Forelimb muscle (tissue), 1 donor: ENCODE measurements around the gene BARX2. TPM values are rescaled to one million over a fixed set of nuclear protein-coding genes. Genes with fewer than 3 reads are reported as not detected.
"Not testable (repeated sequence)": the region's sequence is repeated elsewhere in the genome, so short reads cannot be mapped to it uniquely, and the experiment has no call there.

Experiments used
- DNase-seq: peaks from one replicate; pipeline ENCODE4 v3.0.0-alpha.2; 2013; ENCODE audit warnings: low read depth
- polyA plus RNA-seq: library from polyadenylated mRNA; unstranded; fragments of 120-200 nt; gene quantifications from one replicate; pipeline ENCODE4 v1.2.1, GENCODE V29; 2013; ENCODE audit not compliant: insufficient read length

Gene BARX2
- 0.68 TPM for polyA plus RNA-seq

DNA sequence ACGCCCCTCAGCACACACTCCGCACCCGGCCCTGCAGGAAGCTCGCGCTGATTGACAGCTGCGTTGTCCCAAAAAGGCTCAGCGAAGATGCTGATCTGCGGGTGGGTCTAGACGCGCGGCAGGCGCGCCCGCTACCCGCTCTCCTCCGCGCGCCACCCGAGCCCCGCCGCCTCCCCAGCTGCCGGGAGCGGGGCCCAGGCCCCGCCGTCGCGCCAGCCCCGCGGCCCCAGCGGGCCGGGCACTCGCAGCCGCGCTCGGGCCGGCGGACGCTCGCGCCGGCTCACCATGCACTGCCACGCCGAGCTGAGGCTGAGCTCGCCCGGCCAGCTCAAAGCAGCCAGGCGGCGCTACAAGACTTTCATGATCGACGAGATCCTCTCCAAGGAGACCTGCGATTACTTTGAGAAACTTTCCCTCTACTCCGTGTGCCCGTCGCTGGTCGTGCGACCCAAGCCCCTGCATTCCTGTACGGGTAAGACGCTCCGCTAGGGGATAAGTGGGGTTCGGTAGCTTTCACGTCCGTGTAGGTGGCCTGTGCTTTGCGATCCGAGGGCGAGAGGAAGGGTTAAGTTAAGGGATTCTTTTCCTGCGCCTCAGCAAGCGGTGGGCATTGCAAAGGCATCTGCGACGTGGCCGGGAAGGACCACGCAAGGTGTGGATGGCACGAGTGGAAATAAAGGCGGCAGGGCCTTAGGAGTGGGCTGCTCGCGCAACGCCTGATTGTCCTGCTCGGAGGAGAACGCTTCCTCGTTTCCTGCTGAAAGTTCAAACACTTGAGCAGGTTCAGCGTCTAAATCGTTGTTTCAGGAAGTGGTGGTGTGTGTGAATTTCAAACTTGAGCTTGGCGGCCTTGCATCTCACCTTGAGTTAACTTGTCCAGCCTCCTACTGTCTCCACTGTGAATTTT lies at the start of gene BARX2:
Gene BARX2, plus strand, starts transcription at position 98 of the 907 bp plus-strand sequence. Its CDS starts 188 bp downstream, at position 286.
- DNase-seq: no peak

GRCh38 chr11:129326921-129327320 lies 48.7 kb upstream of the BARX2 start:
- DNase-seq: no peak

- not testable (repeated sequence) for DNase-seq
Observed at GRCh38 chr11:129327708-129328107, 47.9 kb upstream of the BARX2 start.

DNA sequence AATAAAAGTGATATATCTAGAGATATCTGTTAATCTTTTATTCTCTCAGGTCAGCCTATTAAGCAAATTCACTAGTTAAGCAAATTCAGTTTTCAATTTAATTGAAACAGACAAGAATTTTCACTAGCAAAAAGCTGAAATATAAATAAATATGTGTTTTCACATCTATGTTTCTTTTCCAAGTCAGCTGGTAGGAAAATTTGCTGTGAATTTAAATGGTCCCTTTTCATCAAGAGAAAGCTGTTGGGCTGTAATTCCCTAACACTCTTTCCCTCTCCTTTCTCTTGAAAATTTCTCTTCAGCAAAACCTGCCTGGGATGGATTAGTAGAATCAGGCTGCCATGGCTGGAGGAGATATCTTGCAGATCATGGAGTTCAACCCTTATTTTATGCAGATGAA lies 46.9 kb upstream of the BARX2 start:
- DNase-seq: no peak

DNA sequence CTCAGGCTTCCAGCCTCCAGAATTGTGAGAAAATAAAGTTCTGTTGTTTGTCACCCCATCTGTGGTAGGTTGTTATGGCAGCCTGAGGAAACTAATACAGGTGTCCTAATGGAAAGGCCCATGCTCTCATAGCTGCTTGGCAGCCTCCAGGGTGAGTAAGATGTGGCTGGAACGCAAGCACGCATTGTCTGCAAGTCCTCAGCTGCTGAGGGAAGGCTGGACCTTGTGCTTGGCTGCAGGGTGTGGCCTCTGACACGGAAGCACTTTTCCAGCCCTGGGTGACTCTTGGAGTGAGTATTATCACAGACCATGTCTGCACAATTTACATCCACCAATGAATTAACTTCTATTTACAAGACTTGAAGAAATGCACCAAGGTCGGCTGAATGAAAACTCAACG lies 44.4 kb upstream of the BARX2 start:
- DNase-seq: no peak

DNA sequence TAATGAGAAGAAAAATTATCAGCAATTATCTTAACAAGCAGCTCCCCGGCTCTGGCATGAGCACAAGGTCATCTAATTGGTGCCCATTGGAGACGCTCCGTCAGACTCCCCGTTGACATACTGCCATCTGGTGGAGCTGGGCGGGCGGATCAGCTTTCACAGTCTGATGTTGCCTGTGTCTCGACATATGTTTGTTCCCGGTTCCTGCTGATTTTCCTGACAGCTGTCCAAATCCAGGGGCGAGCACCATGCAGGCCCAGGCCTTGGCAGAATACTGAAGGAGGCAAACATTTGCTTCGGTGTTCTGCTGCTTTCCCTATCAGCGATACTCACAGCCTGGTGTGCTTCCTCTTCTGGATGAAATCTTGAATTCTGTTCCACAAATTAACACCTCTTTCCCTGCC lies 43.8 kb upstream of the BARX2 start:
- peak; percentile 31 for DNase-seq

DNA sequence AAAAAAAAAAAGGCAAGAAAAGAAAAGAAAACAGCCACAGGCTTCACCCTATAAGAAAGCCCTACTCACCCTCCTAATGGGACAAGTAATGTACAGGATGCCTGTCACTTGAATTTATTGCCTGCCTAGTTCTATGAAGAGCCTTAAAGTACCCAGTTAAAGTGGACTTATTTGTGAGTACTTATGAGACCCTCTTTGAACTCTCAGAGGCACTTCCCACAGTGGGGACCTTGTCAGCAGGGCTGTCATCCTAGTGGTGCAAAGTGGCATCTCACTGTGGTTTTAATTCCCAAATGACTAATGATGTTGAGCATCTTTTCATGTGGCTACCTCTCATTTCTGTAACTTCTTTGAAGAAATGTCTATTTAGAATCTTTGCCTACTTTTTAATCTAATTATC lies 41.8 kb upstream of the BARX2 start:
- DNase-seq: no peak

DNA sequence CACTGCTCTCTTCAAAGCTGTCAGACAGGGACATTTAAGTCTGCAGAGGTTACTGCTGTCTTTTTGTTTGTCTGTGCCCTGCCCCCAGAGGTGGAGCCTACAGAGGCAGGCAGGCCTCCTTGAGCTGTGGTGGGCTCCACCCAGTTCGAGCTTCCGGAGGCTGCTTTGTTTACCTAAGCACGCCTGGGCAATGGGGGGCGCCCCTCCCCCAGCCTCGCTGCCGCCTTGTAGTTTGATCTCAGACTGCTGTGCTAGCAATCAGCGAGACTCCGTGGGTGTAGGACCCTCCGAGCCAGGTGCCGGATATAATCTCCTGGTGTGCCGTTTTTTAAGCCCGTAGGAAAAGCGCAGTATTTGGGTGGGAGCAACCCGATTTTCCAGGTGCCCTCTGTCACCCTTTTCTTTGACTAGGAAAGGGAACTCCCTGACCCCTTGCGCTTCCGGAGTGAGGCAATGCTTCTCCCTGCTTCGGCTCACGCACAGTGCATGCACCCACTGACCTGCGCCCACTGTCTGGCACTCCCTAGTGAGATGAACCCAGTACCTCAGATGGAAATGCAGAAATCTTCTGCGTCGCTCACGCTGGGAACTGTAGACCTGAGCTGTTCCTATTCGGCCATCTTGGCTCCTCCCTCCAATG lies 31.2 kb upstream of the BARX2 start:
- DNase-seq: not testable (repeated sequence)

GRCh38 chr11:129346916-129347315 lies 28.7 kb upstream of the BARX2 start:
- no peak for DNase-seq

- no peak for DNase-seq
Observed at GRCh38 chr11:129348813-129349212, 26.8 kb upstream of the BARX2 start.

GRCh38 chr11:129352676-129353075 lies 23.0 kb upstream of the BARX2 start:
- no peak for DNase-seq

GRCh38 chr11:129354691-129355090 lies 21.0 kb upstream of the BARX2 start:
- no peak for DNase-seq

DNA sequence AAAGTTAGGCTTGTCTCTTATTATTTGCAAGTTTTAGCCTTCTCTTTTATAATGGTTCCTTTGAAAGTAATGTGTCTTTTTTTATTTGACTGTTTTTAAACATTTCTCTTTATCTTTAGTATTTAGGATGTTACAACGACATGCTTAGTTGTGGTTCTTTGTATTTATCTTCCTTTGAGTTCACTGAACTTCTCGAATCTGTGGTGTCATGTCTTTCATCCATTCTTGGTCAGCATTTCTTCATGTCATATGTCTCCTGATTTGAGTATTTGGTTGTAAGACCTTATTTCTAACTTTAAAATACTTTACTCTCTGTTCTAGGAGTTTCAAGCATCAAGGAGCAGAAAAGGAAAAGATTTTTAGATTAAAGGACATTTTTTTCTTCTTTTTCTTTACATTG lies 15.9 kb upstream of the BARX2 start:
- no peak for DNase-seq

DNA sequence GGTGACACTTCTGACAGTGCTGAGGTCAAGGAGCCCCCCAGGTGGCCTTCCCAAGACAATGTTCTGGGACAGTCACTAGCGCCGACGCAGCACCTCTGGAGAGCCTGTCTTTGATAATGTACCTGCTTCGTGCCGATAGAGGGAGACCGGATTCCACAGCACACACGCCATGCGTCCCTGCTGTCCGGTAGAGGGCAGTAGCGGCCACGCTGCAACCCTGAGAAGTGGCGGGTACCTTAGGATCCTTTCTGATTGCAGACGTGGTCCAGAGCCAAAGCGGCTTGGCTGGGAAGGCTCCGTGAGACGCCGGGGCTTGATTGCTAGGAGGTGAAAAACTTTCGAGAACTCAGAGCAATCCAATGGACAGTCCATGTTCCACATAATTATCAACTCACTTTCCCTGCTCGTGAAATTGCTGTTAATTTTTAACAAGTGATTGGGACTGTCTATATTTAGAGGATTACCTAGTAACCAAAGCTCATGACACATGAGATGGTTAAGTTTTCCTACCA lies 11.4 kb upstream of the BARX2 start:
- no peak for DNase-seq

- DNase-seq: no peak
Observed at GRCh38 chr11:129365816-129366215, 9.8 kb upstream of the BARX2 start.

DNA sequence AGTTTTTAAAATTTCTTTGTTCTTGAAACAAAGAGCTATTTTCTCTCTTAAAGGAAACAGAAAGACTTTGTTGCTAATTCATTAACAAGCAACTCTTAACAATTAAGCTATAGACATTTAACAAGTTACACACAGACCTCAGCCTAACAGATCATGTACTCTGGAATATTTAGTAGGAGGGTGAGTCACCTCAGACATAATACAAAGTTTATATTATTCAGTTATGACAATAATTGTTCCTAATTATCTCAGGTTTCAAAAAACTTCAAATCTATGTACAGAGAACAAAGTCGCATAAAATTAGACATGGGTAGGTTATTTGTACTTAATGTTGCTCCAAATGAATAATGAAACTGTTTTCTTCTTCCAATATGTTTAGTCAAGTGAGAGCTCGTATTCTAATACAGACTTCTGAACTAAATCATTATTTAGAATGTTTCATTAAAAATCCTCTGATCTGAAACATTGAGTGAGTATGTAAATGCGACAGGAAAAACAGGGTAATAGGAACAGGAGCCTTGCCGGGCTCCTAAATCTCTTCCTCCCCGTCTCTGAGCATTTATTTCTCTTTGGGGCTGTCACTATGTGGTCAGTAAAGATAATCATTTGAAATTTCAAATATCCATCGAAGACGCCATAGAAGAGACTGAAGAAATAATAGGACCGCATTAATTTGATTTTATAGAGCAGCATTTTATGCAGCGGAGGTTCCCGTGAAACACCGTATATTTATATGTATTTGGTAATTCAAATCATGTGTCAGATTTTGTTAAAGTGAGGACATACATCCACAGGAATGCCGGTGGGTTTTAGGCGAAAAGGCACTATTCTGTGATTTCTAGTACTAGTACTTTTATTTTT lies 8.7 kb upstream of the BARX2 start:
- no peak for DNase-seq

- no peak for DNase-seq
Observed at GRCh38 chr11:129368889-129369672, 6.6 kb upstream of the BARX2 start.

GRCh38 chr11:129370715-129371114 lies 4.9 kb upstream of the BARX2 start:
- no peak for DNase-seq

GRCh38 chr11:129372609-129373488 lies 2.8 kb upstream of the BARX2 start:
- no peak for DNase-seq

DNA sequence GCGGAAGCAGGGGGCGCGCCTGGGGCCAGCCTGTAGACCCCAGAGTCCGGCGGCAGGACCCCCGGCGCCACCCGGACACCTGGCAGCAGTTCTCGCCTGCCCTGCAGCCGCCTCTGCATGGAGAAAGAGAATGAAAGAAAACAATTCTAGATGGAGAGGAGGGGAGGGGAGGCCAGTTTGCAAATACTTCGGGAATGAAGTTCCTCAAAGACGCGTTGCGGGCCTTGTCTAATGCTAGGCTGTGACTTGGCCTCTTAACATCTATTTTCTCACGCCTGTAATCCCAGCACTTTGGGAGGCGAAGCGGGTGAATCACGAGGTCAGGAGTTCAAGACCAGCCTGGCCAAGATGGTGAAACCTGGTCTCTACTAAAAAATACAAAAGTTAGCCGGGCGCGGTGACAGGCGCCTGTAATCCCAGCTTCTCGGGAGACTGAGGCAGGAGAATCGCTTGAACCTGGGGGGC lies 2.1 kb upstream of the BARX2 start:
- DNase-seq: no peak
